Globus pallidus (tissue), 1 donor: ENCODE measurements around the gene UGT1A9.

Experiments
- DNase-seq: peaks from one replicate; pipeline ENCODE4 v3.0.0-alpha.2; 2015; ENCODE audit warnings: low spot score

The UGT1A9 gene

DNA sequence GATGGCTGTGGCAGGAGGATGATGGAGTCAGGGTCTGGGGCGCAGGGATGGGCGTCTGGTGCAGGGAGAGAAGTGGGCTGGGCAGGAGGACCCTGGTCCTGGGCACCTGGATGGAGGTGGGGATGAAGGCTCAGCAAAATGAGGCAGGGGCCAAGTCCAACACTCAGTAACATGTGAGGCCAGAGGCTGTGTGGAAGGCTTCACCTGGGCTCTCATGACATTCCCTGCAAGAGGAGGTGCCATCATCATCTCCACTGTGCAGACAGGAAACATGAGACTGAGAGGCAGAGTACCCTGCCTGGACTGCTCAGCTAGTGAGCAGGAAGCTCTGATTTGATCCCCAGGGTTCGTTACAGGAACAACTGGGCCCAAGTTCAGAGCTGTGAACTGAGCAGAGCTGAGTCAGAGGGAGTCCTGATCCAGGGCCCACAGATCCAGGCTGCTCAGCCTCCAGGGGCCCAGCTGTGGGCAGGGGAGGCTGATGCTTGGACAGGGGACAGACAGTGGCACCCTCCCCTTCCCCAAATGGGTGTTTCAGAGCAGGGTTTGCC, 145.7 kb downstream of the UGT1A9 start:
- no peak for DNase-seq

DNA sequence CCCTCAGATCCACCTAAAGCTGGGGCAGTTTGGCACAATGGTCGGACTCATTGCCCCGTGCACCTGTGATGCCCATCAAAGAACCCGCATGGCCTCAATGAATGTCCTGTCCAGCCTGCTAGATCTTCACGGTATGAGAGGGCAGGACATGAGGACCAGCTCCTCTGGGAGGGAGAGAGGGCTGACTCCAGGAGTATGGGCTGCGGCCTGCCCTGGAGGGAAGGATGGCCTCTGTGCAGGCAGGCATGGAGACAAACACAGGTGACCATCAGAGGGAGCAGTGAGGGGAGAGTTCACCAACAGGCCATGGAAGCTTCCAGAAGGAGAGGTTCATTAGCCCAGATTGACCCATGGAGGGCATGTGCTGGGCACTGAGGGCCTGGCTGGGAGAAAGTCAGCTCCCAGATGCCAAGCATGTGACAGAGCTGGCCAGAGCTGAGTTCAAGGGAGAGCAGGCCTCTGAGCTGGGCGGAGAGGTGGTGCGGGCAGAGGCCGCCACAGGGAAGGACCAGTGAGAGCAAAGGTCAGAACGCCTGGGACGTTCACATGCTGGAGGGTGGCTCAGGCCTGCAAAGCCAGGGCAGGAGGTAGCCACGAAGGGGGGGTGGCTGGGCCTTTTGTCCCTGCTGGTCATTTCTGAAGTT, 146.4 kb downstream of the UGT1A9 start:
- no peak for DNase-seq

DNA sequence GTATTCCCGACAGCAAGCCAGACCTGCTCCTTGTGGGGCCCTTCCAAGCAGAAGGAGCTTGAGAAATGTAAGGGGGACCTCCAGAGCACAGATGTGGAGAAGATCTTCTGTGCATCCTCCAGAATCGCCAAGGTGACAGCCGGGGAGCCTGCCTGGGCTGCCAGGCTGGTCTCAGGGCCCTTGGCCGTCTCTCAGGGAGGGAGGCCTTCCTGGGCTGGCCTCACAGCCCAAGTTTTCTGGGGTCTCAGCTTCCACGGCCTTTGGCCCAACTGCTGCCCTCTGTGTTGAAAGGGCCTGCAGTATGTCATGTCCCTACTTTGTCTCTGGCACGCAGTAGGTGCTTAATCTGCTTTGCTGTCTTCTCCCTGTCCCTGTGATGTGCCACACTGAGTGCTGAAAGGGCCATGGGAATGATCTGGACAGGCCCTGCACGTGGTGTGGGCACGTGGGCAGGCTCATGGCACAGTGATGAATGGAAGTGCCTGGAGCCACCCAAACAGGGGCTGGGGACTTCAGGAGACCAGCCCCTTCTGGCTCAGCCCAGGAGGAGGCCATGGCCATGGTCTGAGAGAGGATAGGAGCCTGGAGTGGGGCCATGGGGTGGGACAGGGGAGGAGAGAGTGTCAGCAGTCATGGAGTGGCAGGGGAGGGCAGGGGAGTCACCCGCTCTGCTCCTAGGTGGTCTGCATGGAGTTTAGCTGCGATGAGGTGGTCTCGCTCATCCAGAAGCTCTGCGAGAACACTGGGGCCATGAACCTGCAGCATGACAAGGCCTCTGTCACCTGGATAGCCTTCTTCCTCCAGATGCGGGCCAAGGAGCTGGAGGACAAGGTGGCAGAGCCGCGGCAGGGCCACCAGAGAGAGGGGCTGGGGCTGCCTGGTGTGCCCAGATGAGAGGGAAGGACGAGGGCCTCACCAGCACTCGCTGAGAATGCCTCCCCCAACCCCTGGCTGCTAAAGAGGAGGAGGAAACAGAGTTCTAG, 147.2 kb downstream of the UGT1A9 start:
- no peak for DNase-seq

DNA sequence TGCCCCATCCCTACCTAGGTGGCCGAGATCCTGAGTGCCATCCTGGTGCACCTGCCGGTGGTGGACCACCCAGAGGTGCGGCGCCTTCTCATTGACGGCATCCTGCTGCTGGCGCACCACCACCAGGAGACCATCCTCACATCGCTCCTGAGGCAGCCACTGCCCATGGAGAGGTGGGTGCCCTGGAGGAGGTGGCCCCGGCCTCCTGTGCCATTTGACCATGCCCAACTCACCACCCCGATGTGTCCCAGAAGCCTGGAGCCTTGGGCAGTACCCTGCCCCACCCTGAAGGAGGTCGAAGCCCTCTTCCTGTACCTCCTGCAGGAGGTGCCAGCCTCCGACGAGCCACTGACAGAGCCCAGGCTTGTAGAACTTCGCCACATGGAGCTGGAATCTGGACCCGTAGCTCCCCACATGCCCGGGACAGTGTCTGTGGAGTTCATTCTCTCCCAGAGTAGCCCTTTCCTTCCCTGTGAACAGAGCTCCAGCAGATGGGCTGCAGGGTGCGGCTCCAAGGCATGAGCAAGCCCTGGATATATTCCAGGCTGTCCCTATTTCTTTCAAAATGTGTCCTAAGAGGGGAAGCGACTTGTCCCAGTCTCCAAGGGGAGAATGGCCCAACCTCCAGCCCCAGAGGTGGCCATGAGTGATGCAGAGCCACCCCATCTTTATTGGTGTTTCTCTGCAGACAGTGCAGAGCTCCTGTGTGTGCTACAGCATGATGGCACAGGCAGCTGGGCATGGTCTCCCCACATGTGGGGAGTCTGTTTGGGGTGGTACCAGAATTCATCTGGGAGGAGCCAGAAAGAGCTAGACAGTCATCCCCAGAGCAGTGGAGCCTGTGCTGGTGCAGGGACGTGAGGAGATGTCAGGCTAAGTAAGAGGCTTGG, 148.4 kb downstream of the UGT1A9 start:
- DNase-seq: no peak

DNA sequence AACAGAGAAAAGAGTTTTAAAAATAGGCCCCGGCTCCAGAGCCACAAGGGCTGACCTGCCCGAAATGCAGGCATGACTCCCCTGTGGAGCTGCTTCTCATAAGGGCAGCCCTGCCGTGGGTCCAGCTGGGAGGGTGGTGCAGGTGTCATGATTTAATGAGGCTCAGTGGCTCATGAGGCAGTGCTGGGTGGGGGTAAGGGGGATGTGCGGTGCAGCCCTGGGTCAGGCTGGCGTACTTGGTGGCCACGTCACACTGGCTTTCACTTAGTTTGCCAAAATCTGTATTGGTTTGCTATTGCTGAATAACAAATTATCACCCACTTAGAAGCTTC, 149.0 kb downstream of the UGT1A9 start:
- no peak for DNase-seq

DNA sequence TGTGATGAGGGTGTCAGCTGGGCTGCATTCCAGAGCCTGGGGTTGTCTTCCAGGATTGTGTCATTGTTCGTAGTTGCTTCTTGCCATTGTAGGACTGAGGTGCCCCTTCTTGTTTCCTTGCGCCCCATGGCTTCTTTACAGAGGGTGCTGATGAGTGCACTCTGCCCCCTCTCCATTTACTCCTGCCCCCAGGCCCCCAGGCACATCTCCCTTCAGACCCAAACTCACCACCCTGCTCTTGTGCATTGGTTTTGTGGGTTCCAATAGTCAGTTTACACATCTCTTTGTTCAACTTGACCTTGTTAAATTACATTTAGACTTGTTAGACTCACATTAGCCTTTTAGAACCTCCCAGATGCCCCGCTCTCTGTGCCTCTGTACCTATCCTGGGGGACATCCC, 149.5 kb downstream of the UGT1A9 start:
- DNase-seq: no peak

DNA sequence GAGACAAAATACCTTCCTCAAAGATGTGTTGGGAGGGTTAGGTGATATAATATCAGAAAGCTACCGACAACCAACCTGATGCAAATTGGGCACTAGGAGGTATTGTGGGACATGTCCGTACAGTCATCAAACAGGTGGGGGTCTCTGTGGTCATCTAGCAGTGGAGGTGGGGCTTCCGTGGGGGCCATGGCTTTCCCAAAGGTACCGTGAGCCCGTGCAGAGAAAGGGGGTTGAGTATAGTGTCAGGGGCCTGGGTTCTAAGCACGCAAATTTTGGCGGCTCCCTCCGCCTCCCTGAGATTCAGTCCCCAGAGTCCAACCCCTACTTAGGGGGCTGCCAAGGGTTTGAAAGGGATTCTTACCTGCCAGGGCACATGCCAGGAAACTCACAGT, 150.0 kb downstream of the UGT1A9 start:
- DNase-seq: no peak

DNA sequence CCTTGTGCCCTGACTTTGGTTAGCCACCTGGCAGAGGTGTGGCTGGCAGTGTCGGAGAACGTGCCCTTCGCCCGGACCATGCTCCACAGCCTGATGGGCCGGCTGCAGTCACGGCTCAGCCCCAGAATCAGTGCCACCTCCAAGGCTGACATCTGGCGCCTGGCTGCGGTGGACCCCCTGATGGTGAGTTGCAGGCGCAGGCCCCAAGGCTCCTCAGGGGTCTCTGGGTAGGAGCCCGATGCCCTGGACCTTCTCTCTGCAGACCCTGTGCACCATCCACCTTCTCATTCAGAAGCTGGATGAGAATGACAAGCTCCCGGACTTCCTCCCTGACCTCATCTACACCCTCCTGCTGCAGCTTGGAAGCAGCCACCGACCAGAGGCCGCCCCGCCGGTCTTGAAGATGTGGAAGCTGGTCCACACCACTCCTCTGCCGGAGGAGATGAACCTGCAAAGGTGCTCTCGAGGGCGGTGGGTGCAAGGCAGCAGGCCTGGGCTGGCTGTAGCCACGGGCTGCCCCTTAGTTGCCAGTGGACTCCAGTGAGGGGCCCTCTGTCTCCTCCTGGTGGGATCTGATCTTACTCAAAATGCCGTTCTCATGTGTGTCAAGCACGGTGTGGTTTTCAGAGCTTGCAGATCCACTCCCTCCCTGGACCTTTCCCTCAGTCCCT, 150.5 kb downstream of the UGT1A9 start:
- DNase-seq: no peak
